ENCODE data around the gene AFAP1.

AFAP1 gene

DNA sequence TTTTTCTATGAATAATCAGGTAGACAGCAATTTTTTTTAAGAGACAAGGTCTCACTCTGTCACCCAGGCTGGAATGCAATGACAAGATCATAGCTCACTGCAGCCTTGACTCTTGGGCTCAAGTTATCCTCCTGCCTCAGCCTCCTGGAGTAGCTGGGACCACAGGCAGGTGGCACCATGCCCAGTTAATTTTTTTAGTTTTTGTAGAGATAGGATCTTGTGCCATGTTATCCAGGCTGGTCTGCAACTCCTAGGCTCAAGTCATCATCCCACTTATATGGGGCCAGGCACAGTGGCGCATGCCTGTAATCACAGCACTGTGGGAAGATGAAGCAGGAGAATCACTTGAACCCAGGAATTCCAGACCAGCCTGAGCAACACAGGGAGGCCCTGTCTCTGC, 26.8 kb downstream of the AFAP1 start:
- H3K4me3 ChIP-seq (ENCODE audit: low read length) = no peak overlapping the region
- TF ChIP-seq, protein P1, sequence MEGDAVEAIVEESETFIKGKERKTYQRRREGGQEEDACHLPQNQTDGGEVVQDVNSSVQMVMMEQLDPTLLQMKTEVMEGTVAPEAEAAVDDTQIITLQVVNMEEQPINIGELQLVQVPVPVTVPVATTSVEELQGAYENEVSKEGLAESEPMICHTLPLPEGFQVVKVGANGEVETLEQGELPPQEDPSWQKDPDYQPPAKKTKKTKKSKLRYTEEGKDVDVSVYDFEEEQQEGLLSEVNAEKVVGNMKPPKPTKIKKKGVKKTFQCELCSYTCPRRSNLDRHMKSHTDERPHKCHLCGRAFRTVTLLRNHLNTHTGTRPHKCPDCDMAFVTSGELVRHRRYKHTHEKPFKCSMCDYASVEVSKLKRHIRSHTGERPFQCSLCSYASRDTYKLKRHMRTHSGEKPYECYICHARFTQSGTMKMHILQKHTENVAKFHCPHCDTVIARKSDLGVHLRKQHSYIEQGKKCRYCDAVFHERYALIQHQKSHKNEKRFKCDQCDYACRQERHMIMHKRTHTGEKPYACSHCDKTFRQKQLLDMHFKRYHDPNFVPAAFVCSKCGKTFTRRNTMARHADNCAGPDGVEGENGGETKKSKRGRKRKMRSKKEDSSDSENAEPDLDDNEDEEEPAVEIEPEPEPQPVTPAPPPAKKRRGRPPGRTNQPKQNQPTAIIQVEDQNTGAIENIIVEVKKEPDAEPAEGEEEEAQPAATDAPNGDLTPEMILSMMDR (conservative IDR thresholded peaks at IDR 0.05; ENCODE audit: low read depth, low read length) = no peak
- no peak for DNase-seq (ENCODE audit: low read depth)

DNA sequence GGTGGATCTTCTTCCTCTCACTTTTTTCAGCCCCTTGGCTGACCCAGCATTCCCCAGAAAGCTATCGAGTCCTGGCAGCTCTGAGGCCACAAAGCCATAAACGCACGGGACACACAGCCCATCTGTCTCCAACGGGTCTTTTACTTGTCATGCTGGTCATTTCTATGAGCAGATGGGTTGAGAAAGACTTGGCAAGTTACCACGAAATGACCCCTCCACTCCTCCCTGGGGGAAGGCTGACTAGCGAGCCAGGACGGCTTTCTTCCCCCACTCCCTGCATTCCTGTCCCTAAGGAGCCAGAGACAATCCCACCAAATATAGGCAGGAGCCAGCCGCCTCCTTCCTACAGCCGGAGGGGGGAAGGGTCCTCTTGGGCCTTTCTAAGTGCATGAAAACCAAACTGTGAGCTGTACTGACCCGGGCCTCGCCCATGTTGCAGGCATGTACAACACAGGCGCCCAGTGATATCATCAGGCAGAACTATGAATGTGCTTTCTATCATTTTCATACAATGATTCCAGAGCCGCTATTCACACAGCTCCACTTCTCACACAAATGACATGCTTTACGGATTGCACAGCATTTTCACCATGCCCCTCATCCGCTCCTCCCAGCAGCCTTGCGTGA, 28.6 kb downstream of the AFAP1 start:
- DNase-seq (ENCODE audit: low read depth) = no peak
- no peak overlapping the region for H3K4me3 ChIP-seq (ENCODE audit: low read length)
- TF ChIP-seq, protein P1 (conservative IDR thresholded peaks at IDR 0.05; ENCODE audit: low read depth, low read length) = no peak

DNA sequence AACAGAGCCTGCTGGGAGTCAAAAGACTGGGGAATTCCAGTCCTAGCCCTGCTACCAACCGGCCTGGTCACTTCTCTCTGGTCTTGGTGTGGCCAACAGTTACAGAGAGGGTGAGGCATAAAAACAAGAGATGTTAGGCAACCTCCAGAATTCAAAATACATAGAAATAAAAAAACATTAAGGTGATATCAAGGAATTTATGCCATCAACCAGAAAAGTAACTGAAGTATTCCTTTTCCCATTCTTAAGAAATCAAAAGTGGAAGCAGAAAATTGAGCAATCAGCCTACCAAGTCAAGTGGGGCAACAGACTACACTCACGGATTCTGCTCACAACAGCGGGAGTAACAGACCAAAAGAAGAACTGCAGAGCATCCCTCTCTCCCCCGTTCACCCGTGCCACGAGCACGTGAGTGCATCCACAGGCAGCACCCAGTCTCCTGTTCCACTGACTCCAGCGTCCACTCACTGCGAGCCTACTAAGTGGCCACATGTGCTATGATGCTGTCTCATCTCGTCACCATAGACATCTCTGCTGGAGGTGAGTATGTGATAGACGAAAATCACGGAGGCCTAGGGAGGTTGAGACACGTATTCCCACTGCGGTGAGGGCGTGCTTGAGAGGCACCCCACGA, 29.3 kb downstream of the AFAP1 start:
- TF ChIP-seq, protein P1 (conservative IDR thresholded peaks at IDR 0.05; ENCODE audit: low read depth, low read length) = no peak
- no peak overlapping the region for H3K4me3 ChIP-seq (ENCODE audit: low read length)
- DNase-seq (ENCODE audit: low read depth) = no peak

DNA sequence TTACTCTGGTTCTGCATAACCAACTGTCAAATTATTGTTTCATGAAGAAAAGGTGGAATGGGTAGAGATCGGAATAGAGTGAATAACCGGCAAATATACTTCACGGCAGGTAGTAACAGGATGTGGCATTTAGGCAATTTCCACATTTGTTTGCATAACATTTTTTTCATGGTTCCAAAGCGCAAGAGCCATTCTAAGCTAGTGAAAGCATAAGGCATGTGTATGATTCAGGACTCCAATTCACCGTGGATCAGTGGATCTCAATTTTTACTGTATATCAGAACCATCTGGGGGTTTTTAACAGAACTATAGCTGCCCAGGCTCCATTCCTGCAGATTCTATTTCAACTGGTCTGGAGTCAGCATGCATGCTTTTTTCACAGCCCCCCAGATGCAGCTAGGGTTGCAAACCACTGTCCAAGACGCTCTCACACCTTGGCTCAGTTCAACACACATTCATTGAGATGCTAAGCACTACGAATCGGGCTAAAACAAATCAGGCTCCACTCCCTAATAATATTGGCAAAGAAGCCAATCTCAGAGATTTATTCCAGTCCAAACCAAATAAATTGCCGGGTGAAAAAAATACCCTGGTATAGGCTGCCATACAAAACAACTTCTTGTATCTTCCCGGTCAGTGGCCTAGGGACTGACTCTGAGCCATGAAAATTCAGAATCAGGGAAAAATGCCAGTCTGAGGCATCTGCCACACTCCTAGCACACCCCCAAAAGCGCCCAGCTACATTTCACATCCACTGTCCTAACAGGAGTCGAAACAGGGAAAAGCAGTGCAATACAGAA, 30.0 kb downstream of the AFAP1 start:
- no peak for DNase-seq (ENCODE audit: low read depth)
- TF ChIP-seq, protein P1 (conservative IDR thresholded peaks at IDR 0.05; ENCODE audit: low read depth, low read length) = no peak
- H3K4me3 ChIP-seq (ENCODE audit: low read length) = no peak overlapping the region

DNA sequence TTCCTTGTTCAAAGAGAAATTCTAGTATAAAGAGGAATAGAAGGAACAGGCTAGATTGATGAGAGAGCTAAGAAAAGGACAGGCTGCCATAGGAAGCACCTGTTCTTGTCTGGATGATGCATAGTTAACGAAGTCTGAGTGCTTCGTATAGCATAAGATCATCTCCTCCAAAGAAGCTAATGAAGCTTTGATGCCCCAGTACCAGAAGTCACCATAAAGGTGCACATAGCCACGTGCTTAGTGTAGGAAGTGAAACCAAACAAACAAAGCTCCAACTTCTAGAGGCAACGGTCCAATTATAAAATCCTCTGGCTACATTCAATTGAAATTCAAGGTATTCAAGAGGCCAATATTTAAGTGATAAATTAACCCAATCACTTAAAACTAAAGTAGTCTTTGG, 31.0 kb downstream of the AFAP1 start:
- DNase-seq (ENCODE audit: low read depth) = no peak
- TF ChIP-seq, protein P1 (conservative IDR thresholded peaks at IDR 0.05; ENCODE audit: low read depth, low read length) = no peak
- no peak overlapping the region for H3K4me3 ChIP-seq (ENCODE audit: low read length)

DNA sequence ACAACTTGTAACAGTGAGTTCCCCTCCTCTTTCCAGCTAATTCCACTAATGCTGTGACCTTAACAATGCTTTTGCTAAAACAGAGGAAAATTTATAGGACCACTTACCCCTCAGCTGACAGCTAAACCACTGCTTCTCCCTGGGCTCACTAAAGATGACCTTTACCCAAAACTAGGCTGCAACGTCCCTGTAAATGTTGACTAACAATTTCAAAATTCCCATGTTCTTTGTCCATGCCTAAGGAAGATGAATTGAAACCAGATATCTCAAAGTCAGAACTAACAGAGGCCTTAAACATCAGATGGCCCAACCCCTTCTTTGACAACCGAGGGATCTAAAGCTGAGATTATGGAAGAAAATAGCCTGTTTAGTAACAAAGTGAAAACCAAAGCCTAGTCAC, 32.5 kb downstream of the AFAP1 start:
- TF ChIP-seq, protein P1 (conservative IDR thresholded peaks at IDR 0.05; ENCODE audit: low read depth, low read length) = no peak
- no peak overlapping the region for H3K4me3 ChIP-seq (ENCODE audit: low read length)
- no peak for DNase-seq (ENCODE audit: low read depth)

Measured in retinal pigment epithelial cell (primary cell).